ENCODE data around the gene CLIP1.

CLIP1 gene

DNA sequence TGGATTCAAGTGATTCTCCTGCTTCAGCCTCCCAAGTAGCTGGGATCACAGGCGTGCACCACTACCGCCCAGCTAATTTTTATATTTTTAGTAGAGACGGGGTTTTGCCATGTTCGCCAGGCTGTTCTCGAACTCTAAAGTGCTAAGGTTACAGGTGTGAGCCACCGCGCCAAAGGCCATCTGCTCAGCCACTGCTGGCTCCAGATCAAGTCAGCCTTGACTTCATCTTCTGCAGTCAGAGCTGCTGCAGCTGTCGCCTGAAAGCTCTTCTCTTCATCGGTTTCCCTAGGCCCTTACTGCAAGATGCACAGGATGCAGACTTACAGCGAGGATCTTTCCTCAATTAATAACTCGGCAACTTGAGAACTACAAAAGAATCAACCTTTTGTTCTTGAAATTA, 66.8 kb downstream of the CLIP1 start:
- Histone ChIP-seq H3K27ac (no peak overlapping the region), H3K79me2 (ENCODE audit: insufficient read depth, low read depth) (no peaks in the 10 kb centered on the region), H3K27me3 (ENCODE audit: insufficient read depth, low read depth) (no peaks in the 10 kb centered on the region), H4K20me1 (ENCODE audit: insufficient read depth) (no peaks in the 10 kb centered on the region), H3K4me1 (ENCODE audit: low read depth, poor library complexity, severe bottlenecking) (peaks cover 5% of the 10 kb centered on the region), H2AFZ (ENCODE audit: low read depth) (no peak overlapping the region), H3K36me3 (ENCODE audit: insufficient read depth) (no peaks in the 10 kb centered on the region), H3K9ac (no peak overlapping the region), H3K4me2 (no peak overlapping the region), H3K4me3 (IDR thresholded peaks at IDR 0.05; ENCODE audit: insufficient read depth, low read depth, low read length) (no peak overlapping the region)
- TF ChIP-seq, protein P1, sequence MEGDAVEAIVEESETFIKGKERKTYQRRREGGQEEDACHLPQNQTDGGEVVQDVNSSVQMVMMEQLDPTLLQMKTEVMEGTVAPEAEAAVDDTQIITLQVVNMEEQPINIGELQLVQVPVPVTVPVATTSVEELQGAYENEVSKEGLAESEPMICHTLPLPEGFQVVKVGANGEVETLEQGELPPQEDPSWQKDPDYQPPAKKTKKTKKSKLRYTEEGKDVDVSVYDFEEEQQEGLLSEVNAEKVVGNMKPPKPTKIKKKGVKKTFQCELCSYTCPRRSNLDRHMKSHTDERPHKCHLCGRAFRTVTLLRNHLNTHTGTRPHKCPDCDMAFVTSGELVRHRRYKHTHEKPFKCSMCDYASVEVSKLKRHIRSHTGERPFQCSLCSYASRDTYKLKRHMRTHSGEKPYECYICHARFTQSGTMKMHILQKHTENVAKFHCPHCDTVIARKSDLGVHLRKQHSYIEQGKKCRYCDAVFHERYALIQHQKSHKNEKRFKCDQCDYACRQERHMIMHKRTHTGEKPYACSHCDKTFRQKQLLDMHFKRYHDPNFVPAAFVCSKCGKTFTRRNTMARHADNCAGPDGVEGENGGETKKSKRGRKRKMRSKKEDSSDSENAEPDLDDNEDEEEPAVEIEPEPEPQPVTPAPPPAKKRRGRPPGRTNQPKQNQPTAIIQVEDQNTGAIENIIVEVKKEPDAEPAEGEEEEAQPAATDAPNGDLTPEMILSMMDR (conservative IDR thresholded peaks at IDR 0.05; ENCODE audit: low read depth, low read length) = no peak

DNA sequence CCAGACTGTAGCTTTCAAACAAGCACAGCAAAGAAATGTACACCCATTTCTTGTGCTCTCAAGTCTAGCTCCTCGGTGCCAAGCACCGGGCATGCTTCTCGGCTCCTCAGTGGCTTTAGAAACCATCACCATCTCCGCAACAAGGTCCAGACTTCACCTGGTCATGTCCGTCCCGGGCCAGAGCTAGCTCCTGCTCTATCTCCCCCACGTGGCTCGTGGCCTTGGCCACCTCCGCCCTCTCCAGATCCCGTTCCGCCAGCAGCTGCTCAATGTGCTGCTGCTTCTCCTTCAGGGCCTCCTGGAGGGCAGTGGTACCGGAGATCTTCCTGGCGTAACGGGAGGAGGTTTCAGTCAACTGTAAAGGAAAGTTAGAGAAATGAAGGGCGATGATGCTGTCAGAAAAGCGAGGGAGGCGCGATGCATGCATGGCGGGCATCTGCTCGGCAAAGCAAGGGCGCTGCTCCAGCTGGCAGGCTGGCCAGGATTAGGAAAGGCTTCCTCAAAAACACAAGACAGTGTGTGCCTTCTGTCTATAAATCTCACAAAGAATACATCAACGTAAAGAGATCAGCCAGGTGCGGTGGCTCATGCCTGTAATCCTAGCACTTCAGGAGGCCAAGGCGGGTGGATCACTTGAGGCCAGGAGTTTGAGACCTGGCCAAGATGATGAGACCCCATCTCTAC, 67.4 kb downstream of the CLIP1 start:
- no peaks in the 10 kb centered on the region for H3K36me3 ChIP-seq (ENCODE audit: insufficient read depth)
- H3K79me2 ChIP-seq (ENCODE audit: insufficient read depth, low read depth) = no peaks in the 10 kb centered on the region
- TF ChIP-seq, protein P1 (conservative IDR thresholded peaks at IDR 0.05; ENCODE audit: low read depth, low read length) = no peak
- no peaks in the 10 kb centered on the region for H3K27me3 ChIP-seq (ENCODE audit: insufficient read depth, low read depth)
- H3K4me2 ChIP-seq = no peak overlapping the region
- no peak overlapping the region for H3K4me3 ChIP-seq (IDR thresholded peaks at IDR 0.05; ENCODE audit: insufficient read depth, low read depth, low read length)
- H3K9ac ChIP-seq = no peak overlapping the region
- no peak overlapping the region for H2AFZ ChIP-seq (ENCODE audit: low read depth)
- peaks cover 5% of the 10 kb centered on the region for H3K4me1 ChIP-seq (ENCODE audit: low read depth, poor library complexity, severe bottlenecking)
- no peaks in the 10 kb centered on the region for H4K20me1 ChIP-seq (ENCODE audit: insufficient read depth)
- no peak overlapping the region for H3K27ac ChIP-seq

DNA sequence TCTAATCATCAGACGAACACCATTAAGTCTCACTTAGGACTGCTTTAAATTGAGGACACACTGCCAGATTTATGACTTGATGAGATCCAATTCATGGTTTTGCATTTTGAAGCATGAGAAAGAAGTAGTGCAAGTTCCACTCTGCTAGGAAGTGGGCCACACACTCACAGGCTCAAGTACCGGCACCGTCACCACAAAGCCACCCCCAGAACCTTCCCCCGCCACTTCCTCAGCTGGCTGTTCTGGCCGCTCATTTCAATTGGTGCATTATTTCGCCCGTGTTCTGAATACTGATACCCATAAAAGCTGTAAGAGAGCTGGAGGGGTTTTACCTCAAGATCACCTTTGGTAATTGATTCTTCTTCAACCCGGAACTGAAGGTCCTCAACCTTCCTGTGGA, 70.1 kb downstream of the CLIP1 start:
- Histone ChIP-seq H2AFZ (ENCODE audit: low read depth) (no peak overlapping the region), H3K27ac (no peak overlapping the region), H3K27me3 (ENCODE audit: insufficient read depth, low read depth) (no peaks in the 10 kb centered on the region), H3K9ac (no peak overlapping the region), H3K4me2 (no peak overlapping the region), H3K4me3 (IDR thresholded peaks at IDR 0.05; ENCODE audit: insufficient read depth, low read depth, low read length) (no peak overlapping the region), H3K36me3 (ENCODE audit: insufficient read depth) (no peaks in the 10 kb centered on the region), H4K20me1 (ENCODE audit: insufficient read depth) (no peaks in the 10 kb centered on the region), H3K4me1 (ENCODE audit: low read depth, poor library complexity, severe bottlenecking) (peaks cover 5% of the 10 kb centered on the region), H3K79me2 (ENCODE audit: insufficient read depth, low read depth) (no peaks in the 10 kb centered on the region)
- TF ChIP-seq, protein P1 (conservative IDR thresholded peaks at IDR 0.05; ENCODE audit: low read depth, low read length) = no peak

DNA sequence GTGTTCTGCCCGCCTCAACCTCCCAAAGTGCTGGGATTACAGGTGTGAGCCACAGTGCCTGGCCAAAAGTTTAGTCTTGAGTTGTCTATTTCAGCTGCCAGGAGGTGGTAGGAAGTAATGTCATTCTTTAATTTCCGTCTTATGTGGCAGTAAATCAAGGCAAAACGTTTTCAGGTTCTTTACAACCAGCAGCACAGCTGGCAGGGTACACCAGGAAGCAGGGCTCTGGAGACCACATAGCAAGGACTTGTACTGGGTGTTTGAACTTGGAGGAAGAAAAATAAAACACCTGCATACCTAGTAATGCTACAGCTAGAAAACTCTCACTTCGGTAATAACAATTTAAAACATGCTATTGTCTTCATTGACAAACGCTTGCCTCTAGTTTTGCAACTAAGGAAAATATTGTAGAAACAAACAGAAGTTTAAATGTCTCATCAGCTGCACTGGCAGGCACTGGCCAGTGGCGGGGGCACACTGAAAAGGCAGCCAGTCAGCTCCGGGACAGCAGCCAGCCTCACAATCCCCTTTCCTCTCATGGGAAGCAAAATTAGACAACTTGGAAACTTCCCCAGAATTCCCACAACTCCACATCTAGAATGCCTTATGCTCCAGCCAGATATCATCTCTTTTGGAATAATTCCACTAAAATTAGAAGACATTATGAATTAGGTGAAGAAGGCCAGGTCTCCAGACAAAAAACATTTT, 72.2 kb downstream of the CLIP1 start:
- Histone ChIP-seq H3K79me2 (ENCODE audit: insufficient read depth, low read depth) (no peaks in the 10 kb centered on the region), H3K27ac (no peak overlapping the region), H4K20me1 (ENCODE audit: insufficient read depth) (no peaks in the 10 kb centered on the region), H3K36me3 (ENCODE audit: insufficient read depth) (no peaks in the 10 kb centered on the region), H3K4me3 (IDR thresholded peaks at IDR 0.05; ENCODE audit: insufficient read depth, low read depth, low read length) (no peak overlapping the region), H3K9ac (no peak overlapping the region), H2AFZ (ENCODE audit: low read depth) (no peak overlapping the region), H3K4me2 (no peak overlapping the region), H3K4me1 (ENCODE audit: low read depth, poor library complexity, severe bottlenecking) (no peaks in the 10 kb centered on the region), H3K27me3 (ENCODE audit: insufficient read depth, low read depth) (no peaks in the 10 kb centered on the region)
- TF ChIP-seq, protein P1 (conservative IDR thresholded peaks at IDR 0.05; ENCODE audit: low read depth, low read length) = no peak
